HEK293 (cell line): ENCODE results near the gene THOC1.

Experiments
- CTCF ChIA-PET: fragments of 350-600 bp; formaldehyde crosslinking; extraction: SDS; loops from one replicate; lab custom pipeline; 2021; ENCODE audit warnings: antibody characterized with exemption; lab: Yijun Ruan, JAX
- POLR2A ChIA-PET: fragments of 300-600 bp; formaldehyde crosslinking; extraction: SDS; loops from one replicate; lab custom pipeline; 2020; ENCODE audit warnings: antibody characterized with exemption, inconsistent platforms; lab: Yijun Ruan, JAX
- H3K27ac ChIP-seq: fragments of 200-500 bp; sonication (Bioruptor generic); 2 replicates; pipeline ENCODE4 v1.5.1; 2014; ENCODE audit warnings: low read depth, low read length, control low read depth, inconsistent platforms; ENCODE audit errors: extremely low read depth
- H3K36me3 ChIP-seq, 2 experiments: fragments of 200-500 bp in 1 of 2; sonication (Bioruptor generic) in 1 of 2; 1 replicate in 1 of 2; 2 replicates in 1 of 2; pipeline ENCODE4 v1.5.1; 2014 to 2017; ENCODE audit warnings: inconsistent platforms in 2 of 2, low read length in 2 of 2; ENCODE audit not compliant: control insufficient read depth in 2 of 2, insufficient read depth in 1 of 2
- H3K4me1 ChIP-seq: fragments of 200-500 bp; sonication (Bioruptor generic); 2 replicates; pipeline ENCODE4 v1.5.1; 2014; ENCODE audit warnings: mild to moderate bottlenecking, low read length, inconsistent platforms; ENCODE audit not compliant: control insufficient read depth, insufficient read depth
- H3K4me3 ChIP-seq: 2 replicates; pipeline ENCODE4 v1.5.1; 2011; ENCODE audit warnings: low read depth, mild to moderate bottlenecking, control low read depth, low read length, moderate library complexity
- H3K9me3 ChIP-seq: fragments of 200-500 bp; sonication (Bioruptor generic); 2 replicates; pipeline ENCODE4 v1.5.1; 2014; ENCODE audit warnings: low read depth, low read length, inconsistent platforms; ENCODE audit not compliant: control insufficient read depth, insufficient read depth
- AEBP2 ChIP-seq: fragments of 450-650 bp; formaldehyde crosslinking; IDR thresholded peaks from 2 replicates; pipeline ENCODE4 v1.5.1; 2016; ENCODE audit warnings: missing biosample characterization, missing genetic modification characterization, borderline replicate concordance
- FEZF1 ChIP-seq: fragments of 450-650 bp; formaldehyde crosslinking; IDR thresholded peaks from 2 replicates; pipeline ENCODE4 v1.5.1; 2016; ENCODE audit warnings: missing biosample characterization, missing genetic modification characterization
- INSM2 ChIP-seq: fragments of 450-650 bp; formaldehyde crosslinking; IDR thresholded peaks from 2 replicates; pipeline ENCODE4 v1.5.1; 2016; ENCODE audit warnings: missing biosample characterization, missing genetic modification characterization
- KLF9 ChIP-seq: fragments of 450-650 bp; formaldehyde crosslinking; IDR thresholded peaks from 2 replicates; pipeline ENCODE4 v1.5.1; 2016; ENCODE audit warnings: missing biosample characterization, missing genetic modification characterization, low read depth
- MEIS1 ChIP-seq: sonication (generic); formaldehyde crosslinking; IDR thresholded peaks from 2 replicates; pipeline ENCODE4 v1.8.1; 2022; ENCODE audit warnings: missing genetic modification reagents, mild to moderate bottlenecking, borderline replicate concordance
- PATZ1 ChIP-seq: fragments of 450-650 bp; formaldehyde crosslinking; IDR thresholded peaks from 2 replicates; pipeline ENCODE4 v1.5.1; 2016; ENCODE audit warnings: missing biosample characterization, missing genetic modification characterization
- RBAK ChIP-seq: fragments of 450-650 bp; formaldehyde crosslinking; IDR thresholded peaks from 2 replicates; pipeline ENCODE4 v1.5.1; 2016; ENCODE audit warnings: missing biosample characterization, missing genetic modification characterization
- ZBTB10 ChIP-seq: fragments of 450-650 bp; formaldehyde crosslinking; IDR thresholded peaks from 2 replicates; pipeline ENCODE4 v1.5.1; 2016; ENCODE audit warnings: missing biosample characterization, missing genetic modification characterization
- ZBTB48 ChIP-seq: fragments of 450-650 bp; formaldehyde crosslinking; IDR thresholded peaks from 2 replicates; pipeline ENCODE4 v1.5.1; 2016; ENCODE audit warnings: missing biosample characterization, missing genetic modification characterization
- ZFHX2 ChIP-seq: fragments of 450-650 bp; formaldehyde crosslinking; conservative IDR thresholded peaks from 2 replicates; pipeline ENCODE4 v1.5.1; 2016; ENCODE audit warnings: missing biosample characterization, missing genetic modification characterization
- ZNF121 ChIP-seq: fragments of 450-650 bp; formaldehyde crosslinking; IDR thresholded peaks from 2 replicates; pipeline ENCODE4 v1.5.1; 2016; ENCODE audit warnings: missing biosample characterization, missing genetic modification characterization
- ZNF138 ChIP-seq: fragments of 450-650 bp; formaldehyde crosslinking; IDR thresholded peaks from 2 replicates; pipeline ENCODE4 v1.5.1; 2016; ENCODE audit warnings: missing biosample characterization, missing genetic modification characterization, borderline replicate concordance
- ZNF2 ChIP-seq: fragments of 450-650 bp; formaldehyde crosslinking; IDR thresholded peaks from 2 replicates; pipeline ENCODE4 v1.5.1; 2016; ENCODE audit warnings: missing biosample characterization, missing genetic modification characterization
- ZNF211 ChIP-seq: fragments of 450-650 bp; formaldehyde crosslinking; IDR thresholded peaks from 2 replicates; pipeline ENCODE4 v1.5.1; 2016; ENCODE audit warnings: low read depth, missing biosample characterization, missing genetic modification characterization
- ZNF37A ChIP-seq: fragments of 450-650 bp; IDR thresholded peaks from 2 replicates; pipeline ENCODE4 v1.5.1; 2018; ENCODE audit warnings: missing biosample characterization, missing genetic modification characterization
- ZNF530 ChIP-seq: fragments of 450-650 bp; formaldehyde crosslinking; IDR thresholded peaks from 2 replicates; pipeline ENCODE4 v1.5.1; 2016; ENCODE audit warnings: low read depth, missing biosample characterization, missing genetic modification characterization
- ZNF629 ChIP-seq: fragments of 450-650 bp; formaldehyde crosslinking; IDR thresholded peaks from 2 replicates; pipeline ENCODE4 v1.5.1; 2017; ENCODE audit warnings: missing biosample characterization, missing genetic modification characterization
- ZNF654 ChIP-seq: fragments of 450-650 bp; formaldehyde crosslinking; IDR thresholded peaks from 2 replicates; pipeline ENCODE4 v1.5.1; 2016; ENCODE audit warnings: low read depth, missing biosample characterization, missing genetic modification characterization
- ZNF837 ChIP-seq: fragments of 450-650 bp; formaldehyde crosslinking; IDR thresholded peaks from 2 replicates; pipeline ENCODE4 v1.5.1; 2016; ENCODE audit warnings: missing biosample characterization, missing genetic modification characterization
- ZSCAN30 ChIP-seq: fragments of 450-650 bp; IDR thresholded peaks from 2 replicates; pipeline ENCODE4 v1.5.1; 2018; ENCODE audit warnings: missing biosample characterization, mild to moderate bottlenecking, missing genetic modification characterization, moderate library complexity
- ZSCAN4 ChIP-seq: fragments of 450-650 bp; formaldehyde crosslinking; IDR thresholded peaks from 2 replicates; pipeline ENCODE4 v1.5.1; 2017; ENCODE audit warnings: missing biosample characterization, missing genetic modification characterization

THOC1 gene

GRCh38 chr18:316393-316792 lies 48.5 kb upstream of the THOC1 start (continued):
- TF ChIP-seq MEIS1 (CRISPR knock-in tag) (no peak), ZNF37A (no peak), ZNF837 (tag by site-specific recombination) (no peak), ZBTB48 (tag by site-specific recombination) (no peak), ZNF629 (no peak), INSM2 (tag by site-specific recombination) (no peak), ZSCAN30 (tag by site-specific recombination) (no peak), ZNF654 (tag by site-specific recombination) (no peak), ZFHX2 (tag by site-specific recombination) (no peak), FEZF1 (tag by site-specific recombination) (no peak), ZNF530 (tag by site-specific recombination) (no peak), ZBTB10 (no peak), ZSCAN4 (tag by site-specific recombination) (no peak), AEBP2 (no peak)

GRCh38 chr18:313931-314330 lies 46.1 kb upstream of the THOC1 start:
- Histone ChIP-seq H3K4me3 (no peak overlapping the region), H3K9me3 (no peaks in the 10 kb centered on the region), H3K4me1 (no peaks in the 10 kb centered on the region), H3K27ac (no peak overlapping the region), H3K36me3 (peaks cover 0 to 2% of the 10 kb centered on the region in 2 experiments; a peak in 1 of 3 replicates)
- TF ChIP-seq PATZ1 (no peak), ZNF2 (tag by site-specific recombination) (no peak), ZNF138 (tag by site-specific recombination) (no peak), KLF9 (tag by site-specific recombination) (no peak), RBAK (no peak), ZSCAN4 (tag by site-specific recombination) (no peak), ZNF211 (no peak), ZNF121 (tag by site-specific recombination) (no peak)
- POLR2A ChIA-PET, result no interaction called here
- CTCF ChIA-PET, result no interaction called here
